B cell (primary cell): ENCODE measurements around the gene RGS7.

Source experiments
- EZH2 ChIP-seq: IDR thresholded peaks from 2 replicates; pipeline ENCODE4 v1.6.1; 2012; ENCODE audit warnings: borderline replicate concordance, low read depth, mild to moderate bottlenecking, moderate library complexity, low read length; ENCODE audit not compliant: insufficient read depth, poor library complexity, severe bottlenecking
- TF ChIP-seq, protein P1 (sequence below): fragments of 200-600 bp; IDR thresholded peaks from one replicate; pipeline ENCODE4 v1.8.0; 2022; ENCODE audit warnings: antibody characterized with exemption, mild to moderate bottlenecking

DNA sequence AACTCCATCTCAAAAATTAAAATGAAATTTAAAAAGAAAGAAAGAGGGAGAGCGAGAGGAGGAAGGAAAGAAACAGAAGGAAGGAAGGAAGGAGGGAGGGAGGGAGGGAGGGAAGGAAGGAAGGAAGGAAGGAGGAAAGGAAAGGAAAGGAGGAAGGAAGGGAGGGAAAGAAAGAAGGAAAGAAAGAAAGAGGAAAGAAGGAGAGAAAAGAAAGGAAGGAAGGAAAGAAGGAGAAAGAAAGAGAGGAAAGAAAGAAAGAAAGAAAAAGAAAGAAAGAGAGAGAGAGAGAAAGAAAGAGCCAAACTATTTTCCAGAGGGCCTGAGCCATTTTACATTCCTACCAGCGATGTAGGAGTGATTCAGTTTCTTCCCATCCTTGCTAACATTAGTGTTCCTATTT lies 364.0 kb downstream of the RGS7 start:
- TF ChIP-seq EZH2 = no peak
- TF ChIP-seq, protein P1, sequence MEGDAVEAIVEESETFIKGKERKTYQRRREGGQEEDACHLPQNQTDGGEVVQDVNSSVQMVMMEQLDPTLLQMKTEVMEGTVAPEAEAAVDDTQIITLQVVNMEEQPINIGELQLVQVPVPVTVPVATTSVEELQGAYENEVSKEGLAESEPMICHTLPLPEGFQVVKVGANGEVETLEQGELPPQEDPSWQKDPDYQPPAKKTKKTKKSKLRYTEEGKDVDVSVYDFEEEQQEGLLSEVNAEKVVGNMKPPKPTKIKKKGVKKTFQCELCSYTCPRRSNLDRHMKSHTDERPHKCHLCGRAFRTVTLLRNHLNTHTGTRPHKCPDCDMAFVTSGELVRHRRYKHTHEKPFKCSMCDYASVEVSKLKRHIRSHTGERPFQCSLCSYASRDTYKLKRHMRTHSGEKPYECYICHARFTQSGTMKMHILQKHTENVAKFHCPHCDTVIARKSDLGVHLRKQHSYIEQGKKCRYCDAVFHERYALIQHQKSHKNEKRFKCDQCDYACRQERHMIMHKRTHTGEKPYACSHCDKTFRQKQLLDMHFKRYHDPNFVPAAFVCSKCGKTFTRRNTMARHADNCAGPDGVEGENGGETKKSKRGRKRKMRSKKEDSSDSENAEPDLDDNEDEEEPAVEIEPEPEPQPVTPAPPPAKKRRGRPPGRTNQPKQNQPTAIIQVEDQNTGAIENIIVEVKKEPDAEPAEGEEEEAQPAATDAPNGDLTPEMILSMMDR = no peak
